Body of pancreas (tissue), 4 donors: ENCODE measurements around the gene SLC13A4.

Experiments used
- POLR2A ChIP-seq, 3 donors: fragments of 450-650 bp; IDR thresholded peaks; one replicate each; pipeline ENCODE4 v1.6.1; 2016; ENCODE audit warnings: antibody characterized with exemption in 3 of 3, mild to moderate bottlenecking in 2 of 3
- TF ChIP-seq, protein P1 (sequence below), 7 experiments: fragments of 450-650 bp in 4 of 7; fragments of 200-600 bp in 3 of 7; sonication (generic) in 3 of 7; IDR thresholded peaks; one replicate each; pipeline ENCODE4 v1.5.1; 2016 to 2019; ENCODE audit warnings: antibody characterized with exemption in 7 of 7

DNA sequence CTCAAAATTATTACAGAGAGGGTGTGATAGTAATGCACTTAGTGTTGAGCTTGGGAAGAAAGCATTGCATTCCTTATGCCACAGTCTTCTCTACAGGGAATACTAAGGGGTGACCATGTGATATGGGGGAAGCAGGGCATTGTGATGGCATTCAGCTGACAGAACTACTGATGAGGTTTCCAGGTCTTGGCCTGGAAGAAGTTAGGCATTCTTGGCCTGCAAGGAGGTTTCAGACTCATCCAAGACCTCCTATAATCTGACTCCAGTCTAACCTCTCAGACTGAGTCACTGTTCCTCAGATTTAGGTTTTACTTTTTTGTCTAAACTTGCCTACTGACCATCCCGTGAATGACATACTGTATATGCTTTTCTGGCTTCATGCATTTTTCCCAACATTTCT is 57.8 kb downstream of the SLC13A4 start:
- TF ChIP-seq, protein P1, sequence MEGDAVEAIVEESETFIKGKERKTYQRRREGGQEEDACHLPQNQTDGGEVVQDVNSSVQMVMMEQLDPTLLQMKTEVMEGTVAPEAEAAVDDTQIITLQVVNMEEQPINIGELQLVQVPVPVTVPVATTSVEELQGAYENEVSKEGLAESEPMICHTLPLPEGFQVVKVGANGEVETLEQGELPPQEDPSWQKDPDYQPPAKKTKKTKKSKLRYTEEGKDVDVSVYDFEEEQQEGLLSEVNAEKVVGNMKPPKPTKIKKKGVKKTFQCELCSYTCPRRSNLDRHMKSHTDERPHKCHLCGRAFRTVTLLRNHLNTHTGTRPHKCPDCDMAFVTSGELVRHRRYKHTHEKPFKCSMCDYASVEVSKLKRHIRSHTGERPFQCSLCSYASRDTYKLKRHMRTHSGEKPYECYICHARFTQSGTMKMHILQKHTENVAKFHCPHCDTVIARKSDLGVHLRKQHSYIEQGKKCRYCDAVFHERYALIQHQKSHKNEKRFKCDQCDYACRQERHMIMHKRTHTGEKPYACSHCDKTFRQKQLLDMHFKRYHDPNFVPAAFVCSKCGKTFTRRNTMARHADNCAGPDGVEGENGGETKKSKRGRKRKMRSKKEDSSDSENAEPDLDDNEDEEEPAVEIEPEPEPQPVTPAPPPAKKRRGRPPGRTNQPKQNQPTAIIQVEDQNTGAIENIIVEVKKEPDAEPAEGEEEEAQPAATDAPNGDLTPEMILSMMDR (IDR thresholded peaks at IDR 0.05): no peak
- no peak for TF ChIP-seq POLR2A (IDR thresholded peaks at IDR 0.05)
